AG08395 (cell line): Measurements from ENCODE around the gene HLA-B.

ENCODE experiments used
- DNase-seq: peaks from one replicate; pipeline ENCODE4 v3.0.0; 2012; ENCODE audit warnings: mixed read lengths, low spot score

Gene HLA-B

GRCh38 chr6:31305703-31306219 lies 51.2 kb downstream of the HLA-B start:
- DNase-seq: no peak

DNA sequence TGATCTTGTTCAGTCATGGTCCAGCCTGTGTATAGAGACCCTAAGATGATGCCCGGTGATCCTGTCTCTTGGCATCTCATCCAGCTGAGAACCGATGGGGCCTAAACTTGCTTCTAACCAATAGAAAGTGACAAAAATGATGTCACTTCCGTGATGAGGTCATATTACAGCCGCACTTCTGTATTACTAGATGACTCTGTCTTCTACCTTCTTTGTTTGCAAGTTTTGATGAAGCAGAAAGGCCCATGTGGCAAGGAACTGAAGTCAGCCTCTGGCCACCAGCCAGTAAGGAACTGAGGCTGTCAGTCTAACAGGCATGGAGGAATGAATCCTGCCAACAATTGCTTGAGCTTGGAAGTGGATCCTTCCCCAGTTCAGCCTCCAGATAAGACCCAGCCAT lies 52.3 kb downstream of the HLA-B start:
- no peak for DNase-seq
